ENCODE data around the gene RIN3. TPM values are rescaled to one million over a fixed set of nuclear protein-coding genes. Genes with fewer than 3 reads are reported as not detected.

Gene RIN3
- total and polyA plus RNA-seq, 7 experiments from 2014 or later = 27.2 to 182 (median 114) TPM

- CTCF ChIA-PET = interaction anchor here (1.0 kb wide), 1 partner anchor 17 kb away, joined by 7 read pairs; no protein-coding TSS in a partner anchor
Measured at GRCh38 chr14:92729634-92730358, 216.2 kb downstream of the RIN3 start.

GRCh38 chr14:92731622-92732115 is 218.1 kb downstream of the RIN3 start:
- peaks cover 0 to 9% (median 0%) of the 10 kb centered on the region in 11 donors for H3K9me3 Mint-ChIP-seq
- ATAC-seq = no peak
- H3K36me3 Mint-ChIP-seq = peaks cover 3 to 38% (median 32%) of the 10 kb centered on the region in 5 donors
- Histone ChIP-seq H3K27me3 (ENCODE audit: control insufficient read depth in 2 of 2, insufficient read depth in 2 of 2, low read length in 2 of 2) (no peaks in the 10 kb centered on the region), H3K4me3 (ENCODE audit: low read length) (no peak overlapping the region), H3K27ac (ENCODE audit: low read depth, low read length) (no peak overlapping the region), H3K36me3 (ENCODE audit: control insufficient read depth in 2 of 3, insufficient read depth in 3 of 3, low read length in 3 of 3) (peaks cover 0 to 15% (median 0%) of the 10 kb centered on the region in 3 experiments), H3K4me1 (ENCODE audit: control insufficient read depth in 2 of 2, insufficient read depth in 2 of 2, low read length in 2 of 2) (peaks cover 0 to 2% of the 10 kb centered on the region in 2 donors), H3K9me3 (ENCODE audit: control insufficient read depth in 2 of 3, low read length in 3 of 3) (no peaks in the 10 kb centered on the region)
- no peak overlapping the region for H3K4me3 Mint-ChIP-seq
- intact Hi-C loops (cut with micrococcal nuclease) = no loop called here
- no peak for DNase-seq
- ChIA-PET POLR2A (no interaction called here), CTCF (no interaction called here)
- peaks cover 2 to 26% (median 8%) of the 10 kb centered on the region in 7 donors for H3K4me1 Mint-ChIP-seq
- H3K27me3 Mint-ChIP-seq = peaks cover 0 to 43% (median 0%) of the 10 kb centered on the region in 5 donors
- no peak overlapping the region for H3K27ac Mint-ChIP-seq

More at GRCh38 chr14:92729634-92730358, 216.2 kb downstream of the RIN3 start:
- Histone ChIP-seq H3K27me3 (ENCODE audit: control insufficient read depth in 2 of 2, insufficient read depth in 2 of 2, low read length in 2 of 2) (no peaks in the 10 kb centered on the region), H3K36me3 (ENCODE audit: control insufficient read depth in 2 of 3, insufficient read depth in 3 of 3, low read length in 3 of 3) (peaks cover 0 to 15% (median 0%) of the 10 kb centered on the region in 3 experiments), H3K9me3 (ENCODE audit: control insufficient read depth in 2 of 3, low read length in 3 of 3) (no peaks in the 10 kb centered on the region), H3K4me3 (ENCODE audit: low read length) (no peak overlapping the region), H3K4me1 (ENCODE audit: control insufficient read depth in 2 of 2, insufficient read depth in 2 of 2, low read length in 2 of 2) (no peaks in the 10 kb centered on the region), H3K27ac (ENCODE audit: low read depth, low read length) (no peak overlapping the region)
- intact Hi-C loops (cut with micrococcal nuclease) = no loop called here
- Mint-ChIP-seq H3K36me3 (peaks cover 5 to 45% (median 38%) of the 10 kb centered on the region in 5 donors), H3K27me3 (peaks cover 0 to 36% (median 0%) of the 10 kb centered on the region in 5 donors), H3K4me1 (peaks cover 0 to 31% (median 0%) of the 10 kb centered on the region in 7 donors), H3K4me3 (no peak overlapping the region), H3K9me3 (peaks cover 0 to 9% (median 0%) of the 10 kb centered on the region in 11 donors), H3K27ac (peak overlapping the region in 1 of 9 donors; percentile 30)
- ATAC-seq (no peak), DNase-seq (no peak)
- POLR2A ChIA-PET = no interaction called here

- intact Hi-C loops (cut with micrococcal nuclease) = no loop called here
- no peak for DNase-seq
- peaks cover 0 to 29% (median 21%) of the 10 kb centered on the region in 5 donors for H3K36me3 Mint-ChIP-seq
- ATAC-seq = no peak
- Histone ChIP-seq H3K4me3 (ENCODE audit: low read length) (no peak overlapping the region), H3K9me3 (ENCODE audit: control insufficient read depth in 2 of 3, low read length in 3 of 3) (no peaks in the 10 kb centered on the region), H3K4me1 (ENCODE audit: control insufficient read depth in 2 of 2, insufficient read depth in 2 of 2, low read length in 2 of 2) (peaks cover 0 to 15% of the 10 kb centered on the region in 2 donors), H3K36me3 (ENCODE audit: control insufficient read depth in 2 of 3, insufficient read depth in 3 of 3, low read length in 3 of 3) (peaks cover 0 to 15% (median 0%) of the 10 kb centered on the region in 3 experiments), H3K27ac (ENCODE audit: low read depth, low read length) (no peak overlapping the region), H3K27me3 (ENCODE audit: control insufficient read depth in 2 of 2, insufficient read depth in 2 of 2, low read length in 2 of 2) (no peaks in the 10 kb centered on the region)
- H3K9me3 Mint-ChIP-seq = peaks cover 0 to 7% (median 0%) of the 10 kb centered on the region in 11 donors
- CTCF ChIA-PET = interaction anchor here (0.8 kb wide), 1 partner anchor 51 kb away, joined by 3 read pairs; no protein-coding TSS in a partner anchor
- POLR2A ChIA-PET = interaction anchor here (0.7 kb wide), 1 partner anchor 64 kb away, joined by 7 read pairs; no protein-coding TSS in a partner anchor
- peak overlapping the region in 1 of 9 donors; percentile 28 for H3K27ac Mint-ChIP-seq
- H3K4me3 Mint-ChIP-seq = no peak overlapping the region
- peaks cover 14 to 32% (median 20%) of the 10 kb centered on the region in 7 donors for H3K4me1 Mint-ChIP-seq
- H3K27me3 Mint-ChIP-seq = peaks cover 0 to 43% (median 0%) of the 10 kb centered on the region in 5 donors
Measured at GRCh38 chr14:92733007-92733406, 219.4 kb downstream of the RIN3 start.

GRCh38 chr14:92734618-92735017 is 221.0 kb downstream of the RIN3 start:
- Histone ChIP-seq H3K9me3 (ENCODE audit: control insufficient read depth in 2 of 3, low read length in 3 of 3) (no peaks in the 10 kb centered on the region), H3K4me1 (ENCODE audit: control insufficient read depth in 2 of 2, insufficient read depth in 2 of 2, low read length in 2 of 2) (peaks cover 0 to 15% of the 10 kb centered on the region in 2 donors), H3K27me3 (ENCODE audit: control insufficient read depth in 2 of 2, insufficient read depth in 2 of 2, low read length in 2 of 2) (no peaks in the 10 kb centered on the region), H3K36me3 (ENCODE audit: control insufficient read depth in 2 of 3, insufficient read depth in 3 of 3, low read length in 3 of 3) (peaks cover 0 to 15% (median 0%) of the 10 kb centered on the region in 3 experiments), H3K4me3 (ENCODE audit: low read length) (no peak overlapping the region), H3K27ac (ENCODE audit: low read depth, low read length) (no peak overlapping the region)
- H3K4me1 Mint-ChIP-seq = peaks cover 14 to 29% (median 21%) of the 10 kb centered on the region in 7 donors
- no peak overlapping the region for H3K4me3 Mint-ChIP-seq
- peaks cover 3 to 30% (median 21%) of the 10 kb centered on the region in 5 donors for H3K36me3 Mint-ChIP-seq
- ATAC-seq = no peak
- intact Hi-C loops (cut with micrococcal nuclease) = no loop called here
- POLR2A ChIA-PET = interaction anchor here (1.2 kb wide), 1 partner anchor 14 kb away, joined by 3 read pairs; the partner anchor contains the start of gene LGMN
- DNase-seq = no peak
- H3K27me3 Mint-ChIP-seq = peaks cover 0 to 38% (median 0%) of the 10 kb centered on the region in 5 donors
- H3K27ac Mint-ChIP-seq = no peak overlapping the region
- CTCF ChIA-PET = no interaction called here
- peaks cover 0 to 7% (median 0%) of the 10 kb centered on the region in 11 donors for H3K9me3 Mint-ChIP-seq

GRCh38 chr14:92735344-92735743 is 221.8 kb downstream of the RIN3 start:
- Histone ChIP-seq H3K36me3 (ENCODE audit: control insufficient read depth in 2 of 3, insufficient read depth in 3 of 3, low read length in 3 of 3) (peaks cover 0 to 15% (median 0%) of the 10 kb centered on the region in 3 experiments), H3K27me3 (ENCODE audit: control insufficient read depth in 2 of 2, insufficient read depth in 2 of 2, low read length in 2 of 2) (no peaks in the 10 kb centered on the region), H3K4me1 (ENCODE audit: control insufficient read depth in 2 of 2, insufficient read depth in 2 of 2, low read length in 2 of 2) (peaks cover 0 to 15% of the 10 kb centered on the region in 2 donors), H3K4me3 (ENCODE audit: low read length) (no peak overlapping the region), H3K9me3 (ENCODE audit: control insufficient read depth in 2 of 3, low read length in 3 of 3) (no peaks in the 10 kb centered on the region), H3K27ac (ENCODE audit: low read depth, low read length) (no peak overlapping the region)
- Mint-ChIP-seq H3K9me3 (peaks cover 0 to 7% (median 0%) of the 10 kb centered on the region in 11 donors), H3K4me3 (no peak overlapping the region), H3K36me3 (peaks cover 3 to 25% (median 18%) of the 10 kb centered on the region in 5 donors), H3K27ac (peak overlapping the region in 1 of 9 donors; percentile 42), H3K27me3 (peaks cover 0 to 32% (median 0%) of the 10 kb centered on the region in 5 donors), H3K4me1 (peaks cover 13 to 29% (median 18%) of the 10 kb centered on the region in 7 donors)
- ATAC-seq (no peak), DNase-seq (no peak)
- POLR2A ChIA-PET = no interaction called here
- intact Hi-C loops (cut with micrococcal nuclease) = no loop called here
- CTCF ChIA-PET = no interaction called here

- CTCF ChIA-PET = no interaction called here
- peak in 5 of 9 donors; percentile 12 to 37 (median 23) for DNase-seq
- H3K27ac Mint-ChIP-seq = peak overlapping the region; percentile 36 to 91 (median 78)
- H3K4me3 Mint-ChIP-seq = peak overlapping the region; percentile 22 to 76 (median 48)
- Histone ChIP-seq H3K27me3 (ENCODE audit: control insufficient read depth in 2 of 2, insufficient read depth in 2 of 2, low read length in 2 of 2) (no peaks in the 10 kb centered on the region), H3K9me3 (ENCODE audit: control insufficient read depth in 2 of 3, low read length in 3 of 3) (no peaks in the 10 kb centered on the region), H3K27ac (ENCODE audit: low read depth, low read length) (peak overlapping the region; percentile 15), H3K4me3 (ENCODE audit: low read length) (no peak overlapping the region), H3K36me3 (ENCODE audit: control insufficient read depth in 2 of 3, insufficient read depth in 3 of 3, low read length in 3 of 3) (peaks cover 0 to under 1% (median 0%) of the 10 kb centered on the region in 3 experiments), H3K4me1 (ENCODE audit: control insufficient read depth in 2 of 2, insufficient read depth in 2 of 2, low read length in 2 of 2) (peaks cover 0 to 15% of the 10 kb centered on the region in 2 donors)
- peaks cover 0 to 3% (median 0%) of the 10 kb centered on the region in 11 donors for H3K9me3 Mint-ChIP-seq
- intact Hi-C loops (cut with micrococcal nuclease) = loop anchor here in 1 of 2 donors (2.0 kb wide), 1 partner anchor 14 kb away; no protein-coding TSS in a partner anchor
- POLR2A ChIA-PET = no interaction called here
- H3K27me3 Mint-ChIP-seq = peaks cover 0 to 26% (median 0%) of the 10 kb centered on the region in 5 donors
- peaks cover 3 to 14% (median 7%) of the 10 kb centered on the region in 5 donors for H3K36me3 Mint-ChIP-seq
- ATAC-seq = peak; percentile 85
- H3K4me1 Mint-ChIP-seq = peaks cover 13 to 29% (median 18%) of the 10 kb centered on the region in 7 donors
Measured at GRCh38 chr14:92737206-92737605, 223.6 kb downstream of the RIN3 start.

All from naive thymus-derived CD4-positive, alpha-beta T cell (primary cell).